Measurements from ENCODE around the gene NT5C2.

NT5C2 gene

DNA sequence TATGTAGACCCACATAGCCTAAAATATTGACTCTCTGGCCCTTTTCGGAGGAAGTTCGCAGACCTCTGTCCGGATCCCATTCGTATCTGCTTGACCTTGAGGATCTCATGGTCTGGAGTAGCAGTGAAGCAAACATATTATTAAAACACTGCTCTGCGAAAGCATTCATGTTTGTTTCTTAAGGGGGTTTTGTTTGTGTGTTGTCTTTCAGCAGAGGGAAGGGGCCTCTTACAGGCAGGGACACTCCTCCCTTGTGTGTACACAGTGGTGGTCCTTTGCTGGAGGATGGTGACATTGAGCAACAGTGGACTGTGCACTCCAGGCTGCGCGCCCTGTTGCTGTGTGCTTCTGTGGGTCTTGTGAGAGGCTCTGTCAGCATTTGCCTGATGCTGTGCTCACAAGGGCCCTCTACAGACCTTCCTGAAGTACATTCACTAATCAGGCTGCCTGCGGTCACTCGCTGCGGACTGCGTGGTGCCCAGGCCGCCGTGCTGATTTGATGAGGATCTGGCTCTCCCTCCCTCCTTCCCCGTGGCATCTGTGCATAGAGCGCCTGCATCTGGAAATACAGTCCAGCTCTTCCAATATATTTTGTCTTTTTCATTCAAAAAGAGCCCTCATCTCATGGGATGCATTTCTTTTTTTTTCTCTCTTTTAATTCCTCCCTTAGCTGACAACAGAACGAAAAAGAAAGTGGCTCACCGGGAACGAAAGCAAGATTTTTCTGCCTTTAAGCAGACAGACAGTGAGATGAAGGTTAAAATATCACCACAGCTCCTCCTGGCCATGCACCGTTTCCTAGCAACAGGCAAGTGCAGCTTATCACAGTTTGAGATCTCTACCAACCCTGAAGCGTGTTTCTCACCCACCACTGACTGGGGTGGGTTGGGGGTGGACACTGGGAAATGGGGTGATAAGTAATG is 139.2 kb downstream of the NT5C2 start:
- peak; percentile 55 for DNase-seq

- no peak for DNase-seq
These were observed 143.8 kb downstream of the NT5C2 start for GRCh38 chr10:103049237-103049636.

- no peak for DNase-seq
These were observed 145.7 kb downstream of the NT5C2 start for GRCh38 chr10:103047381-103047780.

DNA sequence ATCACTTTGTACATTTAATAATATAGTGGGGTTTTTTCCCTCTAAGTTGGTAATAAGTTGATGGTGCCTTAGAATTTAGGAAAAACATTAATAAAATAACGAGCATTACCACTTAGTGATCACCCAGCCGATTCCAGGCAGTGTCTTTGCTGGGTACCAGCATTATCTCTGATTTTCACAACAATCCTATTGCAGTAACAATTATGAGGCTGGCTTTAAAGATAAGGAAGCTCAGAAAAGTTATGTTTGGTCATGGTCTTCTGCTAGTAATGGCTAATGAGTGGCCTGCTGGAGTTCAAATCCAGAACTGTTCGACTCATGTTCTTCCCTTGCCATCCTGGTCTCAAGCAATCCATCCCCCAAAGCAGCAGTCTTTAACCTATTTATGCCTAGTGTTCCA is 147.1 kb downstream of the NT5C2 start:
- DNase-seq = no peak

GRCh38 chr10:103044942-103045489 is 148.1 kb downstream of the NT5C2 start:
- DNase-seq = peak; percentile 48

GRCh38 chr10:103042908-103043307 is 150.2 kb downstream of the NT5C2 start:
- DNase-seq = no peak

- DNase-seq = no peak
These were observed 150.9 kb downstream of the NT5C2 start for GRCh38 chr10:103042129-103042528.

DNA sequence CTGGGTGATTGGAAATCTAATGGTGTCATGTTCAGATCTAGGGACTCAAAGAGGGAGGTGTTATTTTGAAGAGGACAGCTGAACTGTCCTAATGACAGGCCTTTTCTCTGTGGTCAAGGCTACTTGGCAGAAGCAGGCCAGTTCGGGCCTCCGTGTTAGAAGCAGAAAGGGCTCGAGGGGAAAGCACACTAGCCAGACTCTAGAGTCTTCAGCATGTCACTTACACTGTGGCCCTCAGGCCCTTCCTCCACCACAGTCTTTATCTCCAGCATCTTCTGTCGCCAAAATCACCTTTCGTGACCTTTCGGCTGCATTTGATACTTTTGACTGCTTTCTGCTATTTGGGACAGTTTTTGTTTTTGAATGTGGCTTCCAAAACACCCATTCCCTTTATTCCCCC is 151.7 kb downstream of the NT5C2 start:
- no peak for DNase-seq

GRCh38 chr10:103040418-103040817 is 152.7 kb downstream of the NT5C2 start:
- peak; percentile 49 for DNase-seq

DNA sequence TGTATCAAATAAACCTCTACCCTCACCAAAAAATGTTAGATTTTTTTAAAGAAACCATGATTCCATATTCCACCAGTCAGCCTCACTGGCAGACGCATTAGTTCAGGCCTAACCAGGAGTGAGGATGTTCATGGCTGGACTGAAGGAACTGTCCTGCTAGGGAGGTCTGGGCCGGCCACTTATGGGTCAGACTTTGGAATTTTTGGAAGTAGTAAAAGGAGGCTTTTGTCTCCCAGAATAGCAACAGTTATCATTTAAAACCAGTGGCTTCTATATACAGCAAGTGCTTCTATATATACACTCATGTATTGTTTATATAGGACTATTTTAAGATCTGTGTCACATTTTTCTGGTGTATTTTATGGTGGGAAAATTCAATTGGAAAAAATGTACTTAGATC is 154.5 kb downstream of the NT5C2 start:
- DNase-seq = no peak

All from fibroblast of skin of right quadriceps (primary cell).